Posterior vena cava (tissue), 2 donors: ENCODE measurements around the gene MAK. TPM values are rescaled to one million over a fixed set of nuclear protein-coding genes. Genes with fewer than 3 reads are reported as not detected.

Experiments used
- total RNA-seq, 2 donors: library from RNA; stranded (reverse); fragmentation: NEBNext Ultra II Directional; extraction: Animal tissue kit (Norgen Biotek cat#: 25700); gene quantifications; one replicate each; pipeline ENCODE4 v1.2.1, GENCODE V29; 2021
- donor health status: DM: yes; HTN: yes; CAD: no.
- donor health status: DM: yes; HTN: yes; CAD: no.

Gene MAK
- total RNA-seq, 2 donors from 2014 or later, result 0.14 to 0.28 TPM

Other genes with a start within 250 kb of the MAK start
- gene C6orf52, start 143.9 kb downstream of the MAK start, total RNA-seq, result not detected
- 10 to 100 TPM; 12.4 to 14.9 TPM for gene PAK1IP1, start 143.6 kb downstream of the MAK start, total RNA-seq
- gene TMEM14C, start 115.5 kb downstream of the MAK start, total RNA-seq, result 100 to 1,000 TPM in 1 of 2 donors, 10 to 100 TPM in 1; 92.0 to 105 TPM
- 10 to 100 TPM; 53.7 to 60.2 TPM for gene TMEM14B, start 90.7 kb downstream of the MAK start, total RNA-seq
- not detected for gene GCM2, start 43.5 kb upstream of the MAK start, total RNA-seq
- gene SYCP2L, start 48.5 kb upstream of the MAK start, total RNA-seq, result 1 to 10 TPM in 1 of 2 donors, under 1 TPM in 1; 0.71 to 1.1 TPM
- gene ELOVL2, start 205.8 kb upstream of the MAK start, total RNA-seq, result under 1 TPM; 0.23 to 0.38 TPM